GM20000 (cell line): ENCODE measurements around the gene SMIM35.
"Not testable (repeated sequence)": the region's sequence is repeated elsewhere in the genome, so short reads cannot be mapped to it uniquely, and the experiment has no call there.

Experiments used
- DNase-seq: peaks from one replicate; pipeline ENCODE4 v3.0.0; 2012; ENCODE audit warnings: low spot score
- TF ChIP-seq, protein P1 (sequence below): IDR thresholded peaks from 2 replicates; pipeline ENCODE4 v1.5.1; 2012; ENCODE audit warnings: mild to moderate bottlenecking, control low read depth; ENCODE audit errors: extremely low read depth, missing control alignments

Gene SMIM35

DNA sequence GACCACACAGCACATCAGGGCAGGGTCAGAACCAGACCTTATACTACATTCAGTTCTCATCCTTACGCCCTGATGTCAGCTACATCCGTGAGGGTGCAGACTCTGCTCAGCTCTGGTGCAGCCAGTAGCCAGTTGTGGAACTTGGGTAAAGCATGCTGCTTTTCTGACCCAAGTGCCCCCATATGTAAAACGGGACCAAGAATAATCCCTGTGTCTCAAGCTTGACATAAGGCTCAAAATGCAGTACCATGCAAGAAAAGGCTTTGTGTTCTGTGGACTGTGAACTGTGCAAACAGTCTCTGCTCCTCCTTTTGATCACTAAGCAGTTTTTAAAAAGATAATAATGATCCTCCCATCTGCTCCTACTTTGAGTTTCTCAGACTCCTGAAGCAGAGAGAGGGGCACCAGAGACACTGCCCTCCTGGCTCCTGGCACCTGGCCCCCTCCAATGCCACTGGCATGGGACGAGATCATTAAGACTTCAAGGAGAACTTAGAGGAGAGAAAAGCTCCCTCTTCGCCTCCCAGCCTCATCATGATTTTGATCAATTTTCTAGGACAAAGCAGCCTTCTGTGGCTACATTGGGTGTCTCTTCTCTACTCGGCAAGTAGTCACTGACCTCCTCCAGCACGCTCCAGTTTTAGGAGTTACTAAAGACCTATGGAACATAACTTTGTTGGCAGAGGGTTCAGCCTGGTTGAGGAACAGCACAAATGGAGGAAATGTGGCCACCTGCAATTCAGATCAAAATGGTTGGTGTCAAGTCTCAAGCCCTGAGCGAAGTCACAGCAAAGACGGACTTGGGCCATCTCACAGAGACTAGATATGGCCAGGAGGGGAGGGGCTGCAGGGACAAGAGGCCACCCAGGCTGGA, 76.7 kb downstream of the SMIM35 start:
- TF ChIP-seq, protein P1, sequence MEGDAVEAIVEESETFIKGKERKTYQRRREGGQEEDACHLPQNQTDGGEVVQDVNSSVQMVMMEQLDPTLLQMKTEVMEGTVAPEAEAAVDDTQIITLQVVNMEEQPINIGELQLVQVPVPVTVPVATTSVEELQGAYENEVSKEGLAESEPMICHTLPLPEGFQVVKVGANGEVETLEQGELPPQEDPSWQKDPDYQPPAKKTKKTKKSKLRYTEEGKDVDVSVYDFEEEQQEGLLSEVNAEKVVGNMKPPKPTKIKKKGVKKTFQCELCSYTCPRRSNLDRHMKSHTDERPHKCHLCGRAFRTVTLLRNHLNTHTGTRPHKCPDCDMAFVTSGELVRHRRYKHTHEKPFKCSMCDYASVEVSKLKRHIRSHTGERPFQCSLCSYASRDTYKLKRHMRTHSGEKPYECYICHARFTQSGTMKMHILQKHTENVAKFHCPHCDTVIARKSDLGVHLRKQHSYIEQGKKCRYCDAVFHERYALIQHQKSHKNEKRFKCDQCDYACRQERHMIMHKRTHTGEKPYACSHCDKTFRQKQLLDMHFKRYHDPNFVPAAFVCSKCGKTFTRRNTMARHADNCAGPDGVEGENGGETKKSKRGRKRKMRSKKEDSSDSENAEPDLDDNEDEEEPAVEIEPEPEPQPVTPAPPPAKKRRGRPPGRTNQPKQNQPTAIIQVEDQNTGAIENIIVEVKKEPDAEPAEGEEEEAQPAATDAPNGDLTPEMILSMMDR: no peak
- DNase-seq: no peak

DNA sequence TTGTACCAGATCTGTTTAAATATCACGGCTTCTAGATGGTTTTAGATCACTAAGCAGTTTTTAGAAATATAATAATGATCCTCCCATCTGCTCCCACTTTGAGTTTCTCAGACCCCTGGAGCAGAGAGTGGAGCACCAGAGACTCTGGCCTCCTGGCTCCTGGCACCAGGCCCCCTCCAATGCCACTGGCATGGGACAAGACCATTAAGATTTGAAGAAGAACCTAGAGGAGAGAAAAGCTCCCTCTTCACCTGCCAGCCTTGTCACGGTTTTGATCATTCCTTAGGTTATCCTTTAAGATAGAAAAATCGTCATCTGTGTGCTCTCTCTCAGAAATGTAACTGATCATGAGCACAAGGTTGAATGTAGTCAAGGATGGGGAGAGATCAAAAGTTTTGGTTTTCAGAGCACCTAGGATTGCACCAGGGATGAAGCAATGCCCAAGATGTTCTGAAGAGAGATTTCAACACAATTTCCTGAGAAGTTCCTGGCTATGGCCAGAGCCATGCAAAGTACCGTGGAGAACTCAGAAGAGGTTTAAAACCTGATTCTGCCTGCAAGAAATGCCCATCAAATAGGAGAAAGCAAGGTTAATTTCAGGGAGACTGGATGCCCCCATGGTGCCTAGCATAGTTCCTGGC, 78.4 kb downstream of the SMIM35 start:
- DNase-seq: no peak
- TF ChIP-seq, protein P1: no peak

DNA sequence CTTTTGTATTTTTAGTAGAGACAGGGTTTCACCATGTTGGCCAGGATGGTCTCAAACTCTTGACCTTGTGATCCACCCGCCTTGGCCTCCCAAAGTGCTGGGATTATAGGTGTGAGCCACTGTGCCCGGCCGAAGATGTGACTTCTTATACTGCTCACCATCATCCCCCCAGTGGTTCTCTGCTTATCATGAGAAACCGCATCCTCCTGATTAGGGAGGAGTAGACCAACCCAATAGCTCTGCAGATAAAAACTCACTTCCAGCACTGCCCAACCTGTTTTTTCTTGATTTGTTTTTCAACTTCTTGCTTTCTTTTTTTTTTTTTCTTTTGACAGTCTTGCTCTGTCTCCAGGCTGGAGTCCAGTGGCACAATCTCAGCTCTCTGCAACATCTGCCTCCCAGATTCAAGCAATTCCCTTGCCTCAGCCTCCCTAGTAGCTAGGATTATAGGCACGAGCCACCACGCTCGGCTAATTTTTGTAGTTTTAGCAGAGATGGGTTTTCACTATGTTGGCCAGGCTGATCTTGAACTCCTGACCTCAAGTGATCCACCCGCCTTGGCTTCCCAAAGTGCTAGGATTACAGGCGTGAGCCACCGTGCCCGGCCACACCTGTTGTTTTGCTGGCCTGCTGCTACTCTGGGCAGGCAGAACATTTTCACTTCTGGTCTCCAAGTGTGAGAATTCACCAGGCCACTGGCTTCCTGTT, 79.0 kb downstream of the SMIM35 start:
- not testable (repeated sequence) for DNase-seq

DNA sequence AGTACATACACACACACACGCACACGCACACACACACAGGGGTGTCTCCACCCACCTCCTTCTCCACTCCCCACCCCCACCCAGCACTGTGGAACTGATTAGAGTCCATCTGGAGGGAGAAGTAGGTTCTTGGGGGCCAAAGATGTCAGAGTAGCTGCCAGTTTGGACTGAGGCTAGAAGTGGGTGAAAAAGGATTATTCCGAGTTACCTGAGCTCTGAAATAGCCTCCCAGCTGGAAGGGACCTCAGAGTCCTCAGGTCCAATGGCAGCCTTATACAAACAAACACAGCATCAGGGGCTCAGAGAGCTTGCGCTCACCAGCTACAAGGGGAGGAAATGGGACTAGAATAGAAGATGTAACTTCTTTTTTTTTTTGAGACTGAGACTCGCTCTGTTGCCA, 79.7 kb downstream of the SMIM35 start:
- DNase-seq: no peak
- TF ChIP-seq, protein P1: no peak

DNA sequence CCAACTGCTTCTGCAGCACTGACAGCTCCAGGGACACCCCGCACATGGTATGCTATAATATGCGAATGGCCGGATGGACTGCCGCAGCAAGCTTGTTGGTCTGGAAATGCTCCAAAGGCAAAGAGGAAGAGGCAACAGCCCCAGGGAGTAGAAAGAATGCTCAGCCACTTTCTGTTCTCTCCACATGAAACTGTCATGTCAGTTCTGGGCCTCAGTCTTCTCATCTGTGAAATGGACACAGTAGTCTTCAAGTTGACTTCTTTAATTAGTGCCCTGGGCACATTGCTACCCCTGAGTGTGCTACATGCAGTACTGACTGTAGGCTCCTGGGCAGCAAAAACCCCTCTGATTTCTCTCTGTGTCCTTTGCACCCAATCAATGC, 80.6 kb downstream of the SMIM35 start:
- DNase-seq: no peak
- TF ChIP-seq, protein P1: no peak

DNA sequence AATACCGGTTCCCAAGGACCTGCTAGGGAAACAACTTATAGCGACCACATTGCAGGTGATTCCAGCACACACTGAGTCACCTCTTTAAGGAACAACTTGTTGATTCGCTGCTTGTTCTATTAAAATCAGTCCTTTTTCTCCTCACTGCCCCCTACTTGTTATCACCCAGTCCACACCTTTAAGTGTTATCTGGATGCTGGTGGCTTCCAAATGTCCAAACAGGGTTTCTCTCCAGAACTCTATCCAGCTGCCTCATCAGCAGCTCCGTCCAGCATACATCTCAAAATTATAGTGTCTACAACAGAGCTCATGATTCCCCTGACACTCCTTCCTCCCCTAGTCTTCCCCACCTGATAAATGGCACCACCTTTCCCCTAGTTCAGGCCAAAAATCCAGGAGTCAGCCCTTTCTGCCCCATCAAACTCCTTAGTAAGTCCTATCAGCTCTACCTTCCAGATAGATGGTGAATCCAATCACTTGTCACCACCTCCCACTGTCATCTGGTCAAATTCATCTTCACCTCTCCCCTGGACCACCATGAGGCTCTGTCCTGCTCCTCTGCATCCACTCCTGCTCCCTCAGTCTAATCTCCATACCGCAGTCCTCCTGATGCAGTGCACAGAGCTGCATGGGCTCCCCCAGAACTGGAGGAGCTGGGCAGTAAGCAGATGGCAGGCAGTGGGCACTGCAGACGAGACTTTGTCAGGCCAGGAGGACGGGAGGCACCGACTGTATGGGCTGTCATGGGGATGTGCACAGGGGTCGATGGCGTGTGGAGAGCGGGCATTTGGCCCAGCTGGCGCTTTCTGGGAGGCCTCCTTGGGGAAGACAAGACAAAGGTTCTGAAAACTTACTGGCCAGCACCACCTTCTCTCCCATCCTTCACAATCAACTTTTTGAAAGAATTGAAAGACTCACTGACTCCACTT, 81.3 kb downstream of the SMIM35 start:
- TF ChIP-seq, protein P1: no peak
- no peak for DNase-seq

DNA sequence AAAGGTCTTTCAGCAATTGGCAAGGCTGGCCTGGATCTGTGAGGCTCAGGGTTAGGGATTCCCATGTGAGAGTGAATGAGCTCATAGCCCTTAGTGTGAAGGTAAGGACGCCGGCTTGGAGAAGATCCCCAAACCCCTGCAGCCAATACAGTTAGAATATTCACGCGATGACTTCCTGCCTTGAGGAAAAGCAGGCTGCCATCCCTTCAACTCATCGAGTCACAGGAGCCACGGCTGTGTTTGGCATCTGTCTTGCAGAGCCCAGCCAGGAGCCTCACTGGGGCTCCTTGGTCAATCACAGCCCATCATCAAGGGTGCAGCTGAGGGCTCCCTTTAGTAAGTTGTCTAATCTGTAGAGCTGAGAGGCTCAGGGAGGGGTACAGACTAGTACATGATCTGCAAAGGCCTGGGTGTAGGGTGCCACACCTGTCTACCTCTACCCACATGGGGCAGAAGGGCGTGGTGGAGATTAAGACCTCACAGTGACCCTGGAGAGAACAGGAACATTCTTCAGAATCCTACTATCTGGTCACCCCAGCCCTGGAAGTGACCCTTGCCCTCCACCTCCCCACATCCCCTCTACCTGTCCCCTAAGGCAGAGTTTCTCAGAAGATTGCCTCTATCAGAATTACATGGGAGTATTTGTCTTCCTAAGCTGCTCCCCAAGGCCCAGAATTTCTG, 82.1 kb downstream of the SMIM35 start:
- TF ChIP-seq, protein P1: no peak
- no peak for DNase-seq
